GM23338 (cell line): ENCODE measurements around the gene JAGN1.
"Not testable (repeated sequence)": the region's sequence is repeated elsewhere in the genome, so short reads cannot be mapped to it uniquely, and the experiment has no call there.

ENCODE experiments used
- CREB1 ChIP-seq: fragments of 250-450 bp; sonication (Bioruptor Pico); IDR thresholded peaks from 2 replicates; pipeline ENCODE4 v1.5.0; 2020; ENCODE audit warnings: low read depth, mild to moderate bottlenecking, moderate library complexity
- CTCF ChIP-seq, 2 experiments: fragments of 200-600 bp in 1 of 2; sonication (generic) in 1 of 2; conservative IDR thresholded peaks; 2 replicates each; pipeline versions ENCODE4 v1.5.1 to v1.6.1; 2016 to 2017; ENCODE audit warnings: antibody characterized with exemption in 2 of 2, low read depth in 2 of 2, mild to moderate bottlenecking in 2 of 2, moderate library complexity in 1 of 2
- ETS1 ChIP-seq: IDR thresholded peaks from 2 replicates; pipeline ENCODE4 v1.6.1; 2016; ENCODE audit warnings: antibody characterized with exemption
- EZH2 ChIP-seq: fragments of 200-600 bp; sonication (generic); IDR thresholded peaks from one replicate; pipeline ENCODE4 v1.8.0; 2017; ENCODE audit warnings: antibody characterized with exemption, mild to moderate bottlenecking, low read depth; ENCODE audit not compliant: unreplicated experiment
- EZH2phosphoT487 ChIP-seq: fragments of 200-600 bp; sonication (generic); IDR thresholded peaks from one replicate; pipeline ENCODE4 v1.8.1; 2018; ENCODE audit warnings: antibody characterized with exemption; ENCODE audit not compliant: unreplicated experiment
- JUNB ChIP-seq: IDR thresholded peaks from one replicate; pipeline ENCODE4 v1.6.1; 2016; ENCODE audit warnings: antibody characterized with exemption; ENCODE audit not compliant: unreplicated experiment
- NANOG ChIP-seq: IDR thresholded peaks from 2 replicates; pipeline ENCODE4 v1.6.1; 2016; ENCODE audit warnings: antibody characterized with exemption, borderline replicate concordance
- POLR2AphosphoS5 ChIP-seq: IDR thresholded peaks from 2 replicates; pipeline ENCODE4 v1.6.1; 2016; ENCODE audit warnings: antibody characterized with exemption, low read depth
- REST ChIP-seq: IDR thresholded peaks from one replicate; pipeline ENCODE4 v1.6.1; 2018; ENCODE audit warnings: antibody characterized with exemption; ENCODE audit not compliant: unreplicated experiment
- STAT1 ChIP-seq: IDR thresholded peaks from one replicate; pipeline ENCODE4 v1.6.1; 2016; ENCODE audit warnings: antibody characterized with exemption; ENCODE audit not compliant: unreplicated experiment
- ZNF331 ChIP-seq: fragments of 250-450 bp; sonication (Bioruptor Pico); IDR thresholded peaks from 2 replicates; pipeline ENCODE4 v1.5.0; 2020; ENCODE audit warnings: low read depth, mild to moderate bottlenecking, moderate library complexity

- TF ChIP-seq CTCF (conservative IDR thresholded peaks at IDR 0.05; ENCODE audit: low read depth in 2 of 2); ZNF331 (CRISPR knock-in tag); EZH2phosphoT487; EZH2; REST; POLR2AphosphoS5; ETS1; STAT1; JUNB; CREB1 (CRISPR knock-in tag); NANOG: not testable (repeated sequence)
These were observed 42.5 kb upstream of the JAGN1 start for GRCh38 chr3:9847870-9848269.
